ENCODE data around the gene ANXA6. TPM values are rescaled to one million over a fixed set of nuclear protein-coding genes. Genes with fewer than 3 reads are reported as not detected.

The ANXA6 gene
- total RNA-seq, 6 experiments from 2014 or later = 507 to 578 (median 546) TPM

DNA sequence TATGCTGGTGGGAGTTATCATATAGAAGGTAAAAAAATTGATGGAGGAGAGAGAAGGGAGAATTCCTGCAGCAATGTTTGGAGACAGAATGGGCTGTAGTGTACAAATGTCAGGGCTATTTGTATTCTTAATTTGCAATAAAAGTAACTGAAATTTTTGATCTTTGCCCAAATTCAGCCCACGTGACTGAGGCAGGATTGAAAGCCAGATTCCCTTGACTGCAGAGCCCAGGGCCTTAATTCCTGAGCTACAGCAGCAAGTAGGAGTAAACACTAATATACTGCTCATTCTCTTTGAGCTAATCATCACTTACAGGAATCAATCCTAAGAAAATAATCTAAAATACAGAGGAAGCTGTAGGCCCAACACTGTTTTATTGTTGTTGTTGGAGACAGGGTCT is 5.2 kb upstream of the ANXA6 start:
- H3K4me1 Mint-ChIP-seq (ENCODE audit: low read depth) = peaks cover 28% of the 10 kb centered on the region
- TF ChIP-seq, protein P1, sequence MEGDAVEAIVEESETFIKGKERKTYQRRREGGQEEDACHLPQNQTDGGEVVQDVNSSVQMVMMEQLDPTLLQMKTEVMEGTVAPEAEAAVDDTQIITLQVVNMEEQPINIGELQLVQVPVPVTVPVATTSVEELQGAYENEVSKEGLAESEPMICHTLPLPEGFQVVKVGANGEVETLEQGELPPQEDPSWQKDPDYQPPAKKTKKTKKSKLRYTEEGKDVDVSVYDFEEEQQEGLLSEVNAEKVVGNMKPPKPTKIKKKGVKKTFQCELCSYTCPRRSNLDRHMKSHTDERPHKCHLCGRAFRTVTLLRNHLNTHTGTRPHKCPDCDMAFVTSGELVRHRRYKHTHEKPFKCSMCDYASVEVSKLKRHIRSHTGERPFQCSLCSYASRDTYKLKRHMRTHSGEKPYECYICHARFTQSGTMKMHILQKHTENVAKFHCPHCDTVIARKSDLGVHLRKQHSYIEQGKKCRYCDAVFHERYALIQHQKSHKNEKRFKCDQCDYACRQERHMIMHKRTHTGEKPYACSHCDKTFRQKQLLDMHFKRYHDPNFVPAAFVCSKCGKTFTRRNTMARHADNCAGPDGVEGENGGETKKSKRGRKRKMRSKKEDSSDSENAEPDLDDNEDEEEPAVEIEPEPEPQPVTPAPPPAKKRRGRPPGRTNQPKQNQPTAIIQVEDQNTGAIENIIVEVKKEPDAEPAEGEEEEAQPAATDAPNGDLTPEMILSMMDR (IDR thresholded peaks at IDR 0.05) = no peak
- no peak overlapping the region for H3K4me3 Mint-ChIP-seq
- no peaks in the 10 kb centered on the region for H3K9me3 Mint-ChIP-seq
- peaks cover 8% of the 10 kb centered on the region for H3K27me3 Mint-ChIP-seq (ENCODE audit: insufficient read depth)
- peak; percentile 36 for DNase-seq
- H3K36me3 Mint-ChIP-seq (ENCODE audit: low read depth) = no peaks in the 10 kb centered on the region
- H3K27ac Mint-ChIP-seq = no peak overlapping the region

DNA sequence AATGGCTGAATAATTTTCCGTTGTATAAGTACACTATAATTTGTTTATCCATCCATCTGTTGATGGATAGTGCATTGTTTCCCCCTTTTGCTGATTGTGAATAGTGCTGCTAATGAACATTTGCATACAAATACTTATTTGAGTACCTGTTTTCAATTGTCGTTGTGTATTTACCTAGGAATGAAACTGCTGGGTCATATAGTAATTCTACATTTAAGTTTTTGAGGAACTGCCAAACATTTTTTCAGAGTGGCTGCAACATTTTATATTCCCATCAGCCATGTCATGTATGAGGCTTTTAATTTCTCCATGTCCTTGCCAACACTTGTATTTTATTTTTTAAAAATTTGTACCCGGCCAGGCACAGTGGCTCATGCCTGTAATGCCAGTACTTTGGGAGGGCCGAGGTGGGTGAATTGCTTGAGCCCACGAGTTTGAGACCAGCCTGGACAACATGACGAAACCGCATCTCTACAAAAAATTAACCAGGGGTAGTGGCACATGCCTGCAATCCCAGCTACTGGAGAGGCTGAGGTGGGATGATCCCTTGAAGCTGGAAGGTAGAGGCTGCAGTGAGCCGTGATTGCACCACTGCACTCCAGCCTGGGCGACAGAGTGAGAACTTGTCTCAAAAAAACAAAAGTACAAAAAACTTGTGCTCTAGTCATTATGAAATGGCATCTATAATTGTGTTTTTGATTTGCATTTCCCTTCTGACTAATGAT is 2.2 kb upstream of the ANXA6 start:
- Mint-ChIP-seq H3K4me1 (ENCODE audit: low read depth) (peaks cover 43% of the 10 kb centered on the region), H3K4me3 (no peak overlapping the region), H3K27me3 (ENCODE audit: insufficient read depth) (peaks cover 3% of the 10 kb centered on the region), H3K27ac (no peak overlapping the region), H3K9me3 (no peaks in the 10 kb centered on the region), H3K36me3 (ENCODE audit: low read depth) (peaks cover 7% of the 10 kb centered on the region; the same call in 1 of the 2 replicates)
- no peak for DNase-seq
- TF ChIP-seq, protein P1 (IDR thresholded peaks at IDR 0.05) = no peak

DNA sequence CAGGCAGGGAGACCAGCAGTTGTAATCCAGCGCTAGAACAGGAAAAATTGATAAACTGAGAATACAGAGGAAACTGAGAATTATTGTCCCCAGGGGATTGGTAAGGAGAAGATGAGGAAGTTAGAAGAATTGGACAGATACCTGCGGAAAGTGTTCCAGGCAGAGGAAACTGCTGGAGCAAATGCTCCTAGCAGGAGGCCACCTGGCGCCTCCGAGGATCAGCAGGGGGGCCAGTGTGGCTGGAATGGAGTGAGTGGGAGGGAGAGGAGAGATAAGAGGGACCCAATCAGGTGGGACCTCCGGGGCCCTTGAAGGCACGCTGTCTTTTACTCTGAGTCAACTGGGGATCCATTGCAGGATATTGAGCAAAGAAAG is 695 bp upstream of the ANXA6 start:
- H3K27ac Mint-ChIP-seq = peak overlapping the region; percentile 81
- H3K9me3 Mint-ChIP-seq = no peaks in the 10 kb centered on the region
- TF ChIP-seq, protein P1 (IDR thresholded peaks at IDR 0.05) = no peak
- peaks cover 18% of the 10 kb centered on the region for H3K36me3 Mint-ChIP-seq (ENCODE audit: low read depth)
- peaks cover 3% of the 10 kb centered on the region for H3K27me3 Mint-ChIP-seq (ENCODE audit: insufficient read depth)
- H3K4me1 Mint-ChIP-seq (ENCODE audit: low read depth) = peaks cover 53% of the 10 kb centered on the region
- no peak for DNase-seq
- peak overlapping the region; percentile 97 for H3K4me3 Mint-ChIP-seq

DNA sequence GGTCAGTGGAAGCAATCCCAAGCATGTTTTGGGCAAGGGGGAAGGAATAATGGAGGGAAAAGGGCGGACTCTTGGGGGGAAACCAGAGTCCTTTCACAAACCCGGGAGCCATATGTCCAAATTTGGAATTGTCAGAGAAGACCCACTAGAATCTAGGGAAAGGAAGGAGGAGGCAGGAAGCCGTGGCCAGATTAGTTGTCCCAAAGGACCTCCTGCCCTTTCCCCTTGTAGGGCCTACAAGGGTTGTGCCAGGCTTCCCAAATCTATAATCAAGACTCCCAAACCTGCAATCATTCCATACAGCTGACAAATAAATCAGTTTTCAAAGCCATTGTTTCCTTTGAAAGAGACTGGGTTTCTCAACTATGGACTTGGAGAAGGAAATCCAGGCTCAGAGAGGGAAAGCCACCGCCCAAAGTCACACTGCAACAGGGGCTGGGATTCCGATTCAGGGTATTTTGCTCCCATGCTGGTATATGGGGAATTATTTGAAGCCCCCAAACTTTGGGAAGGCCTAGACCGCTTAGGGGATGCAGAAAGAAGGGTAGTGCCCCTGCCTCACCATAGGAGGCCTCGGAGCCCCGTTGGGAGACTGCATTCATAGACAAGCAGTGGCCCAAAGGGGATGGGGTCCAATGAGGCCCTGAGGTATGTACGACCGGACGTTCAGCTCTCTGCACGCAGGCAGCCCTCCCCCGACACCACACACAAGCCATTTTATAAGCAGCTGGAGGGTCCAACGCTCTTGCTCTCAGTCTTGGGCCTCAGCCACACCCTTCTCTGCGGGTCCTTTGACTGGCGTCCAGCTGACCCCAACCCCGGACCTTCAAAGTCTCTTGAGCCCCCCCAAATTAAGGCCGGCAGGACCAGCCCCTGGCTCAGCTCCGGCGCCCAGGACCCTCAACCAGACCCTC is 815 bp downstream of the ANXA6 start:
- H3K36me3 Mint-ChIP-seq (ENCODE audit: low read depth) = peaks cover 29% of the 10 kb centered on the region
- H3K9me3 Mint-ChIP-seq = no peaks in the 10 kb centered on the region
- no peak for DNase-seq
- TF ChIP-seq, protein P1 (IDR thresholded peaks at IDR 0.05) = no peak; the same call in 1 of the 2 replicates
- peak overlapping the region; percentile 97 for H3K4me3 Mint-ChIP-seq
- H3K4me1 Mint-ChIP-seq (ENCODE audit: low read depth) = peaks cover 58% of the 10 kb centered on the region
- peaks cover 3% of the 10 kb centered on the region for H3K27me3 Mint-ChIP-seq (ENCODE audit: insufficient read depth)
- peak overlapping the region; percentile 92 for H3K27ac Mint-ChIP-seq

DNA sequence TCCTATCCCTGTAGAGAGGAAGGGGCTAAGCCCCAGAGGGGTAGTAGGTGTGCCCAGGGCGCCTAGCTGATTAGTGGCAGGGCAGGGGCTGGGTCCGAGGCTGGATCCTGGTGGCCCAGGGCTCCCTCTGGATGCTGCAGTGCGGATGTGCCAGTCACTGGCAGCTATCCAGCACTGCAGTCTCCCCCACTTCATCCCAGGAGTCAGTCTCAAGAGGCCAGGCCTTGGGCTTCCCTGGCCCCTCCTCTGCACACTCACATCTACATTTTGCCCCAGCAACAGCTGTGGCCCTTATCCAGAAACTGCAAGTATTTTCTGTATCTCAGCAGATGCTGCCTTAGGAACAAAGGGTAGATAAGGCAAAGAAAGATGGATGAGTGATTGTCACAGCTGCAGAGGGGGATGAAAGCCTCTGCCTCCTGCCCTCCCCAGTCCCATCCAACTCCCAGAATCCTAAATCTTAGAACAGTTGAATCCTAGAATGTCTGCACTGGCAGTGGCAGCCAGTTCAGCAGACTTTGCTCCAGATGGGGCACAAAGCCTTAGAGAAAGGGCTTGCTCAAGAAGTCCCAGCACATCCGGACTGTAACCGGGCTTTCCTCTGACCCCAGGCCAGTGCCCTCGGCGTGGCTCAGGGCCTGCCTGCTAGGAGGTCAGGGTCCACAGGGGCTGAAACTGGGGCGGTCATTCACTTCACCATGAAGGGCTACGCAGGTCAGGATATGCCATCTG is 1.6 kb downstream of the ANXA6 start:
- H3K27ac Mint-ChIP-seq = peak overlapping the region; percentile 92
- DNase-seq = peak; percentile 69
- TF ChIP-seq, protein P1 (IDR thresholded peaks at IDR 0.05) = peak; percentile 27; the same call in 1 of the 2 replicates
- peaks cover 66% of the 10 kb centered on the region for H3K4me1 Mint-ChIP-seq (ENCODE audit: low read depth)
- peak overlapping the region; percentile 97 for H3K4me3 Mint-ChIP-seq
- H3K36me3 Mint-ChIP-seq (ENCODE audit: low read depth) = peaks cover 31% of the 10 kb centered on the region
- H3K9me3 Mint-ChIP-seq = no peaks in the 10 kb centered on the region
- peaks cover 4% of the 10 kb centered on the region for H3K27me3 Mint-ChIP-seq (ENCODE audit: insufficient read depth)
